ENCODE results near the gene SH3BP1. TPM values are rescaled to one million over a fixed set of nuclear protein-coding genes. Genes with fewer than 3 reads are reported as not detected.

Gene SH3BP1
- total RNA-seq, 1 experiment from 2014 or later, result 39.4 TPM

- H3K4me1 Mint-ChIP-seq, result peaks cover 29% of the 10 kb centered on the region
- H3K27me3 Mint-ChIP-seq (ENCODE audit: low read depth), result no peaks in the 10 kb centered on the region
- POLR2A ChIA-PET, result interaction anchor here (0.6 kb wide), 1 partner anchor 72 kb away, joined by 3 read pairs; no protein-coding TSS in a partner anchor
- CTCF ChIA-PET, result interaction anchor here (0.7 to 3.4 kb wide), 7 partner anchors 9 to 98 kb away, joined by 3 to 17 read pairs (median 6); partner anchors contain the start of genes GGA1, NOL12 and PDXP
- DNase-seq (ENCODE audit: low spot score), result no peak
- no peak for ATAC-seq
- no peaks in the 10 kb centered on the region for H3K36me3 Mint-ChIP-seq
- no peaks in the 10 kb centered on the region for H3K9me3 Mint-ChIP-seq
- no peak overlapping the region for H3K4me3 Mint-ChIP-seq
- no peak overlapping the region for H3K27ac Mint-ChIP-seq
- TF ChIP-seq ZNF396 (CRISPR knock-in tag; IDR thresholded peaks at IDR 0.05; ENCODE audit: borderline replicate concordance) (no peak), AFF4 (CRISPR knock-in tag; IDR thresholded peaks at IDR 0.05; ENCODE audit: borderline replicate concordance) (no peak), FOXP1 (CRISPR knock-in tag; IDR thresholded peaks at IDR 0.05; ENCODE audit: borderline replicate concordance) (no peak), NR2C2 (CRISPR knock-in tag; IDR thresholded peaks at IDR 0.05) (no peak), ATF6 (CRISPR knock-in tag; IDR thresholded peaks at IDR 0.05) (no peak), NR3C1 (CRISPR knock-in tag; conservative IDR thresholded peaks at IDR 0.05; ENCODE audit: low read depth) (no peak), ZBTB21 (CRISPR knock-in tag; IDR thresholded peaks at IDR 0.05; ENCODE audit: borderline replicate concordance) (no peak), CTCF (IDR thresholded peaks at IDR 0.05) (no peak)
These were observed 2.6 kb upstream of the SH3BP1 start for GRCh38 chr22:37636949-37637273.

- Mint-ChIP-seq H3K9me3 (no peaks in the 10 kb centered on the region), H3K4me3 (peak overlapping the region; percentile 82), H3K4me1 (peaks cover 25% of the 10 kb centered on the region), H3K27me3 (ENCODE audit: low read depth) (no peaks in the 10 kb centered on the region), H3K27ac (peak overlapping the region; percentile 42; the same call in 1 of the 2 replicates), H3K36me3 (peaks cover 2% of the 10 kb centered on the region)
- no peak for ATAC-seq
- CTCF ChIA-PET, result interaction anchor here (0.6 to 3.4 kb wide), 11 partner anchors 13 to 206 kb away, joined by 3 to 17 read pairs (median 3); partner anchors contain the start of genes ANKRD54 and PDXP
- DNase-seq (ENCODE audit: low spot score), result peak; percentile 21
- TF ChIP-seq NFE2L1 (CRISPR knock-in tag; IDR thresholded peaks at IDR 0.05), result 0 out of 2 replicates have a peak, but pooled peaks have one; percentile 17
- no peak for TF ChIP-seq FOXJ3 (CRISPR knock-in tag; IDR thresholded peaks at IDR 0.05; ENCODE audit: borderline replicate concordance)
- POLR2A ChIA-PET, result no interaction called here
These were observed 939 bp upstream of the SH3BP1 start for GRCh38 chr22:37638391-37639069.

GRCh38 chr22:37639771-37640590 is 512 bp downstream of the SH3BP1 start:
- Mint-ChIP-seq H3K4me3 (peak overlapping the region; percentile 82), H3K9me3 (no peaks in the 10 kb centered on the region), H3K27ac (no peak overlapping the region; the same call in 1 of the 2 replicates), H3K36me3 (peaks cover 9% of the 10 kb centered on the region), H3K4me1 (peaks cover 14% of the 10 kb centered on the region), H3K27me3 (ENCODE audit: low read depth) (no peaks in the 10 kb centered on the region)
- DNase-seq (ENCODE audit: low spot score) (peak; percentile 42), ATAC-seq (peak; percentile 12)
- ChIA-PET POLR2A (interaction anchor here (0.6 to 1.0 kb wide), 2 partner anchors 101 to 867 kb away, joined by 3 to 5 read pairs; no protein-coding TSS in a partner anchor), CTCF (interaction anchor here (0.6 to 4.9 kb wide), 6 partner anchors 13 to 42 kb away, joined by 3 to 161 read pairs (median 4); partner anchors contain the start of genes GGA1 and PDXP)
- TF ChIP-seq NR1H2 (CRISPR knock-in tag; IDR thresholded peaks at IDR 0.05) (no peak), ATF1 (CRISPR knock-in tag; IDR thresholded peaks at IDR 0.05) (no peak), PRRX2 (CRISPR knock-in tag; IDR thresholded peaks at IDR 0.05) (no peak)

All from WTC11 (cell line).